GM19240 (cell line): Measurements from ENCODE around the gene MYF6.

Source experiments
- DNase-seq: peaks from one replicate; pipeline ENCODE4 v3.0.0; 2011; ENCODE audit warnings: low spot score; ENCODE audit not compliant: insufficient read length

MYF6 gene

DNA sequence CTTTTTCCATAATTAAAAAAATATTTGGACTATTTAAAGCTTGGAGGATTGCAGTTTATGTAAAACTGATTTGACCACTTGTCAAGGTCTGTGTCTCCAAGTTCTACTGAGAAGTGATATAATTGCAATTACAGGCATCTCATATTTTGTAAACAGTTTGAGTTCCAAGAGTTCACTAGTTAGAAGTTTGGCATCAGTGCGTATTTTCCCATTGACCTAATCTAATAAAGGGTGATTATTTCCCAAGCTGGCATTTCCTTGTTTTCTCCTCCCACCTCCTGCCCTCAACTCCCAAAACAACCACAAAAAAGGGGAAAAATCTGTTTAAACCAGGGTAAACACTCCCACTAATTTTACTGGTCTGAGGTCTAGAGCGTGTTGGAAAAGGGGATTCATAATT is 3.0 kb upstream of the MYF6 start:
- DNase-seq, result no peak

DNA sequence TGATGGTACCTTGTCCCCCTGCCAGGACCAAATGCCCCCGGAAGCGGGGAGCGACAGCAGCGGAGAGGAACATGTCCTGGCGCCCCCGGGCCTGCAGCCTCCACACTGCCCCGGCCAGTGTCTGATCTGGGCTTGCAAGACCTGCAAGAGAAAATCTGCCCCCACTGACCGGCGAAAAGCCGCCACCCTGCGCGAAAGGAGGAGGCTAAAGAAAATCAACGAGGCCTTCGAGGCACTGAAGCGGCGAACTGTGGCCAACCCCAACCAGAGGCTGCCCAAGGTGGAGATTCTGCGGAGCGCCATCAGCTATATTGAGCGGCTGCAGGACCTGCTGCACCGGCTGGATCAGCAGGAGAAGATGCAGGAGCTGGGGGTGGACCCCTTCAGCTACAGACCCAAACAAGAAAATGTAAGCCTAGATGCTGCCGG is 410 bp downstream of the MYF6 start:
- DNase-seq, result no peak

DNA sequence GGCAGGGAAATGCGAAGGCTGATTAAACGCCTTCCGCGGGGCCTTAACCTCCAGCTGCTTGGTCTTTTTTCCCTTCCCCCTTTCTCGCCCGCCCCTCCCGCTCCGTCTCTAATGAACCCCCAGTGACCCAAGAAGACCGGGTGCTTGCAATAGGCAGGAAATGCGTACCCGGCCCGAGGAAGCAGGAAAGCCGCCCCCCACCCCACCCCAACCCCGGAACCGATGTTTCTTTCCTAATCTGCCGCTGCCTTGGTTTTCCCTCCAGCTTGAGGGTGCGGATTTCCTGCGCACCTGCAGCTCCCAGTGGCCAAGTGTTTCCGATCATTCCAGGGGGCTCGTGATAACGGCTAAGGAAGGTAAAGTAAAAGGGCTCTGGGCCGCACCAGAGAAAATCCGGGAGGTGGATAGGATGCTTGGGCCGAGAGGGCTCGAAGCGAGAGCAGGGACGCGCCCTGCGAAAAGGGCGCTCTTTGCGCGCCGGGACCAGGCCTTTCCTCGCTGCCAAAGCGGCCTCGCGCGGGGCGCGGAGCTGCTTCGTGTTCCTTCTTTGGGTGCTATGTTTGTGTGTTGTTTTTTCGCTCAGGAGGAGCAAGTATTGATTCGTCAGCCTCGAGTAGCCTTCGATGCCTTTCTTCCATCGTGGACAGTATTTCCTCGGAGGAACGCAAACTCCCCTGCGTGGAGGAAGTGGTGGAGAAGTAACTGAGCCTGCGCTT is 983 bp downstream of the MYF6 start:
- DNase-seq, result no peak

DNA sequence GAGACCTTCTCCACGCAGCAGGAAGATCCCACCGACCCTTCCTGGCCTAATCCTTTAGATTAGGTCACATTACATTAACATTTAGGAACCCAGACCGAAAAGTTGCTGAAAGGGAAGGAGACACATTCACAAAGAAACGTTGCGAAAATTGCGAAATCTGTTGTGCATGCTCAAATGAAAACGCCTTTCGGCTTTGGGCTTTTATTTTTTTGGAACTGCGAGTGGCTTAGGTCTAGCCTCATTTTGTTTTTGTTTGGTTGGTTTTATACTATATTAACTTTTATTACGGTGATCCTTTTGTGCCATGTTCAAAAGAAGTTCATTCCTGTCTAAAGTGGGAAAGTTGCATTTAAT is 1.5 kb downstream of the MYF6 start:
- no peak for DNase-seq

DNA sequence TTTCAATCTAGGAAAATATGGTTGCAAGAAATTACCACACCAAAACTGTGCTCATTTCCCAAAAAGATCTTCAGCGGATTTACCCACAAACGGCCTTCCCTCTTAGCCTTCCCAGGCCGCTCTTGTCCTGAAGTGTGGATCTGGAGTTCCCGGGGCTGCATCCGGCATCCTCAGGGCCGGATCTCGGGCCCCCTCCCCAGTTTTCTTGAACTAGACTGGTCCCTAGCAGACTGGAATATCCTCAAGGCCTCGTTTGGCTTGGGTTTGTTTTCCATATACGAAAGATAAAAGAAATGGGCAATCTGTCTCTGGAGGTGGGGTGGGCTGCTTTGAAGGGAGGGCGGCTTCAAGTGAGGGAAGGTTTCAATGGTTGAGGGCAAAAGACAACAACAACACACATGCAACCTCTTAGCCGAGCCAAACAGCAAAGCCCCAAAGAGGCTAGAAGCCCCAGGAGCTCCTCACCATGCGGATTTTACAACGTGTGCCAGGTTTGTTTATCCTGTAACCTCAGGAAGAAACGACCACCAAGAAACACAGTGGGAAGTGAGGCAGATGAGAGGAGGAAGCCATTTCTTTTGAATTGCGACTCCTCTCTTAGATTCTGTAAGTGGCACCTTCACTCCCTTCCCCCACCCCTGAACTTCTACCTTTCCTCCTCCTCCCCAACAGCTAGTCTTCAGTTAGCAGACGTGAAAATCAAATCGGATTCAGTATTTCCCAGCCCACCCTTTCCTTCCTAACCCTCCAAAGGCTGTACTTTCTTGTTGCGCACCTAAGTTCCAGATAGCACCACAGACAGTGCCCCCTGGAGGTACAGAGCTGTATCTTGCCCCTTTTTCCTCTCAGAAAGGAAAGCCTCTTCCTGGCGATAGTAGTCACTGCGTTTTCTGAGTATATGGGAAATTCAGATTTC is 2.6 kb downstream of the MYF6 start:
- DNase-seq, result no peak

DNA sequence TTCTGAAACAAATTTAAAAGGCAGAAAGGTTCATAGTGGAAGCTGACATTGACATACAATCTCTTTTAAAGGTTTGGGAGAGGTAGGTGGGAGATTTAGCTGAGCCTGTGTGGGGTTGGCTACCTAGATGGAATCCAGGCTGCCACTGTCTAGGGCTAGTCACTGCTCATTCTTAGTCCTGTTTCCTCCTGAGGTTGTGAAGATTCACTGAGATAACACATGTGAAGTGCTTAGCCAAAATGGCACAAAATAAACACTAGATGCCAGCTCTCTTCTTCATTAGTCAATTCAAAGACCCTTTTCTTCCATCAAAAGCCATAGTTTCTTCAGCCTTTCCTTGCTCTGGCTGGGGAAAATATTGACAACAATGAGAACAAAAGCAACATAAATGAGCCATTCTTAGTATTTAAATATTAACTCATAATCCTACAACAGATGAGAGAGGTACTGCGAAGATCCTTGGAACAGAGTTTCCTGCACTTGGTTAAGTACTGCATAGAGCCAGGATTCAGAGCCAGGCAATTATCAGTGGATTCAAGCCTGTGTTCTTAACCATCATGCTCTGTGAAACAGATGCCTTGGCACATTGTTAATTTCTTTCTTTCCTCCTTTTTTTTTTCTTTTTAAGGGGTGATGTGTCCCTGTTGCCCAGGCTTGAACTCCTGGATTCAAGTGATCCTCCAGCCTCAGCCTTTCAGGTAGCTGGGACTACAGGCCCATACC is 3.5 kb downstream of the MYF6 start:
- no peak for DNase-seq

DNA sequence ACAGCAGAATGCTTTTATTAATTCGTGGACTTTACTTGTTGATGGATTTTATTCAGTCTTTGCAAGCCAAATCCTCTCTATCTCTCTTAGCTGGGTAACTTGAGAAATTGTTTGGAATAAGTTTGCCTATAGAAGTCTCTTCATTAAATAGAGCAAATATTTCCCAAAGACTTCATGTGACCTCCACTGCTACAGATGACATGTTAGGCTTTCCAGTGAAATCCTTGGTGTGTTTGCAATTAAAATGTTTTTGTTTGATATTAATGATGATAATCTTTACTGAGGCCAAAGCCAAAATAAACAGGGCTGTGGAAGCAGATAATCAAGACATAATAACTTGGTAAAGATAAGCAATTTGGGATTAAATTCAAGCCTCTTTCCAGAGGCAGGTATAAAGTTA is 4.4 kb downstream of the MYF6 start:
- no peak for DNase-seq

DNA sequence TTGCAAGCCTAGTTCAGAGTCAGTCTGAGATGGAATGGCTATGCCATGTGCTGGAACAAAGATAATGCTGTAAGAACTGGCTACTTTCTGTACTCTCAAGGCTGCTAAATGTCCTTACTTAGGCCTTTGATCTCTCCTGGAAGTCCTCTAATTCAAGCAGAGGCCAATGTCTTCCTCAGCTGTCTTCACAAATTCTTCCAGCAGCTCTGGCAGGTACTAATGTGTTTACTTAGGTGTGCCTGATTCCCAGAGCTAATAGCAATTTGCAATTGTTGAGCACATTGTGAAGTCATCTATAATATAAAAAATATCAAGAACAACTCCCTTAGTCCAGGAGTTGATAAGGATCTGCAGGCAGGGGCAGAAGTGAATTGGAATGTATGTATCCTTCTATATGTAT is 5.4 kb downstream of the MYF6 start:
- DNase-seq, result no peak

DNA sequence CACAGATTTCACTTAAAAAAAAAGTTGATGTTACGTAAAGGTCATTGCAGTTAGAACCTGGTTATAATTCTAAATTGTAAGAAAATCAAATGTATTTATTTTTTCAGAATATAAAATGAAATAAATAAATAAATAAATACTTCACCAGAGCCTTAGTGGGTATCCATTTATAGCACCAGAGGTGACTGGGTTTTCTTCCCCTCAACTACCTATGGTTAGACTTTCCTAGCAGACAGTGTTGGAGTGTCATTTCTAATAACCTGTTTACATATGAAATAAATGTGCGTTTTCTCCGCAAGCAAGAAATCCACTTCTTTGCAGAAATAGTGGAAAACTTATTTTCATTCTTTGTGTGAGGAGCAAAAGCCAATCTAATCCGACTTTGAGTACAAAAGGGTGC is 6.0 kb downstream of the MYF6 start:
- DNase-seq, result no peak

DNA sequence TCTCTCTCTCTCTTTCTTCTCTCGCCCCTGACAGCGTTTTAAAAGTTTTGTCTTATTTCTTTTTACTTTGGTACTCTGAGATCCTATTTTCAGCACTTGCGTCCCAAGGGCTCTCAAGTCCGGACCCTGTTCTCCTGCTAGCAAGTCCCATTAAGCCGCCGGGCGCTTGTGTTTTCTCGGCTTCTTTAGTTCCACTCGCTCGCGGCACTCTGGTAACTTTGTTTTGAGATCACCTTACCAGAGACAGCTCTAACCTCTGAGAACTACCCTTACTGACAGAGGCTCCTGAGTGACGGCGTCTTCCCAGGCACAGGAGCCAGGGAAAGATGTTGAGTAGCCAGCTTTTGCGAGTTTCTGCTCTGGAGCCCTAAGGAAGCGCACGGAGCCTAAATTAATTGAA is 6.6 kb downstream of the MYF6 start:
- no peak for DNase-seq

DNA sequence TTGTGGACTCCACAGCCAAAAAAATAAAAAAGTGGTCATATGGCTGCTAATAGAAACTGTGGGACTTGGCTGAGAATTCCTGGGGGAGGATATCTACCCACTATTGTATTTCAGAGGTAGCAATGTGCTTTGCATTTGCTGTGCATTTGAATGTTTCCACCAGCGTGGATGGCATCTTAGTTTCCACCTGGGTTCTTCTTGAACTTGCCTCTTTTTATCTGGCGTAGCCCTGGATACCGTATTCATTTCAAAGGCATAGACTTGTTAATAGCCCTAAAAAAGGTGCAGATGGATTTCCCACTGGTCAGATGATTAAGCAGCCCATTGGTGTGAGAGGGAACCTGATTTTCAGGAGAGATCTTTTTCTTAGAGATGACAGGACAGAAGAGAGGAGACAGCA is 7.4 kb downstream of the MYF6 start:
- DNase-seq, result no peak

DNA sequence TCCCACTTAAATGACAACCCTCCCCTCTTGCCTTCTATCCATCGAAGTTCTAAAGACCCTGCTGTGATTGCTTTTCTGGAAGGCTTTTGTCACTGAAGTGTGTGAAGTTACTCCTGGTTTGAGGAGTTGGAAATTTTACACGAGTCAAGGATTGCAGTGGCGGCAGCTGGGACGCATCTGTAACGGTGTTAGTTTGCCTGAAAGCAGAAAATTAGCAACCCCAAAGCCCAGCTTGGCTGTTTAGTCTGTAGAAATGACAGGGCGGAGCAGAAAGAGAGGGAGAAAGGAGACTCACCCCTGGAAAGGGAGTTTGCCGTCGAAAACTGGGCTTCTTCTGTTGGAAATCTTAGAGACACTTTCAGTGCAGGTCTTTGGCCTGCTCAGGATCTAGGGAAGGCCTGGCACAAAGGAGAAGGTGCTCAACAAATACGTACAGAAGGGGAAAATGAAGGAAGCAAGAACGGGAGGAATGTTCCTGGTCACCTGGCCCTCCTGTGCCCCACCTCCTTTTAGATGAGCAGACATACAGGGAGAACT is 8.3 kb downstream of the MYF6 start:
- no peak for DNase-seq

DNA sequence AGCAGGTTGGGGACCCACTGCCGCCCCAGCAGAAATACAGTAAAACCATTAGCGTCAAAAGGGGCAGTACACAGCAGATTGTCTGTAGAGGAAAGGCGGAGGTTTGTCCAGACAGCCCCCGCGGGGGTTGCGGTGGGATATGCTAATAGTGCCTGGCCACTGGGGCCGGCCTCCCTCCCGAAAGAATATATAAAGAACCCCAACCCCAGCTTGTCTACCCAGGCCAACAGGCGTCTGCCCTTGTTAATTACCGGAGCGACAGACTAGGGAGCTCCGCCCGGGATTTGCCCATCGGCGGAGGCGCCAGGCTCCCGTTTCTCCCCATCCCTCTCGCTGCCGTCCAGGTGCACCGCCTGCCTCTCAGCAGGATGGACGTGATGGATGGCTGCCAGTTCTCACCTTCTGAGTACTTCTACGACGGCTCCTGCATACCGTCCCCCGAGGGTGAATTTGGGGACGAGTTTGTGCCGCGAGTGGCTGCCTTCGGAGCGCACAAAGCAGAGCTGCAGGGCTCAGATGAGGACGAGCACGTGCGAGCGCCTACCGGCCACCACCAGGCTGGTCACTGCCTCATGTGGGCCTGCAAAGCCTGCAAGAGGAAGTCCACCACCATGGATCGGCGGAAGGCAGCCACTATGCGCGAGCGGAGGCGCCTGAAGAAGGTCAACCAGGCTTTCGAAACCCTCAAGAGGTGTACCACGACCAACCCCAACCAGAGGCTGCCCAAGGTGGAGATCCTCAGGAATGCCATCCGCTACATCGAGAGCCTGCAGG is 9.4 kb downstream of the MYF6 start, which contains the start of gene MYF5:
TSS of gene MYF5 (plus strand) at position 217 of the 774 bp plus-strand sequence. CDS start at position 369, 152 bp downstream.
- no peak for DNase-seq

DNA sequence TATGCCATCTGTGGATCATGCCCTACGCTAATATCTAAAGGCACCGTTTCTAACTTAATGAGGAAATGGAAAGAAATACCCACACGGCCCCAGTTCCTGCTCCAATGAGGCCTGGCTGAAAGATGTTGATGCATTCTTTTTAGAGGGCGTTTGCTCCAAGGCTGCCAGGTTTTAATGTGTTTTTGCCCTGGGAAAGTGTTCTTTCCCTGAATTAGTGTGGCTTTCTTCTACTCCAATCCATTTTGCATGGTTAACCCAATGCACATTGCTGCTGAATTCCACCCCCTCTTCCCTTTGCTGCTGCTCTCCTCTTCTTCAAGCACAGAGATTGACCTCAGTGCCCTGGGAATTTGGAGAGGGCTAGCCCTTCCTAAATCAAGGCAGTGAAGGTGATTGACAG is 10.4 kb downstream of the MYF6 start:
- DNase-seq, result no peak

DNA sequence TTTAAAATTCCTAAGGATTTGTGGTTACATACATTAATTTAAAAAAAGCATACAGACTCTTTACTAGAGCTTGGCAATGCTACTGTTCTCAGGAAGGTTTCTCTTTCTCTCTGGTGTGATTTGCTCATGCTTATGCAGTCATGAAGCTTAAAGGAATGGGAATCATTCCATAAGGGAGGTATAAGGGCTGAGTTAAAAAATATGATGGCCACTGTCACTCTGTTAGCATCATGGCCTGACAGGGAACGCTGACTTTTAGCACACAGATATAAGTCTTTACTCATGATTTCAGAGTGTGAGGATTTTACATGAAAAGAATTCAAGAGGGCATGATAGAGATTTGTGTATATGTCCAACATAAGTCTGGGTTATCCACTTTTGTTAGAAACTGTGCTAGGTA is 13.1 kb downstream of the MYF6 start:
- DNase-seq, result no peak

DNA sequence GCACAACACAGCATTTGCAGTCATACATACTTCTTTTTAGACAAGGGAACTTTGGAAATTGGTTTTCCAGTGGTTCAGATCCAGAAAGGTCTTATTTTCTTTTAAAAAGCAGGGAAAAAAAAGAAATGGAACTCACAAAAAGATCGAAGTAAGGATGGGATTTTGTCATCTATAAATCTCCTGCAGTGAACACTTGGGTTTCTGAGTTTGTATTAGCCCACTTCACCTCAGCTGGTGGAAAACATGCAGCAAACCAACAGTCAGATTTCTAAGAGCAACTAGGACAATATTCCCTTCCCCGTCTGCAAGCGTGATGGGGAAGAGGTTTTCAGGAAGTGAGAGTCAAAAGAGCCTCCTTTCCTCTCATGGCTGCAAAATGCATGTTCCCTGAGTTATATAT is 13.9 kb downstream of the MYF6 start:
- no peak for DNase-seq

DNA sequence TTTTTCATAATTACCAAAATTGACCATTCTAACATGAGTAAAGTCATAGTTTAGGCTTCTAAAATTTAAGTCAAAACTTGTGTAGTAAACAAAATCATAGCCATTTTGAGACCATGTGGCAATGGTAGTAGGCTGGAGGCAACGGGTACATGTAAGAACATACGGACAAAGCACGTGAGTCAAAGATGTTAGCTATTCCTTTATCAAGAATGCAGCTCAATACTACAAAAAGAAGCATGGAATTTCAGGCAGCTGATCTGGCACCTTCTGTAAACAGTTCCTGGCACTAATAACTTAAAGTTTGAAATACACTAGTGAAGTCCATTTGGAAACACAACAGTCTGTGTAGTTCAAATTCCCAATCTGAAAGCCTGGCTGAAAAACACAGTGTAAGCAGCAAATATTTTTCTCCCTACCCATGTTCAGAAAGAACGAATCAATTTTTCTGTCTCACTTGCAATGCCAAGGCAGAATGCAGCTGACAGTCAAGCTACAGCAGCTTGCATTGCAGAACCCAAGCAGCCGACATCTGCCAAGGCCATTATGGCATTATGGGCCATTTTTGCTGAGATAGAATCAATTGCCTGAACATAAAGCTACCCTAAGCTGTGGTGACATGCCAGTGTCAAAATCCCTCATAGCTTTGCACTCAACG is 38.5 kb downstream of the MYF6 start:
- DNase-seq, result no peak

DNA sequence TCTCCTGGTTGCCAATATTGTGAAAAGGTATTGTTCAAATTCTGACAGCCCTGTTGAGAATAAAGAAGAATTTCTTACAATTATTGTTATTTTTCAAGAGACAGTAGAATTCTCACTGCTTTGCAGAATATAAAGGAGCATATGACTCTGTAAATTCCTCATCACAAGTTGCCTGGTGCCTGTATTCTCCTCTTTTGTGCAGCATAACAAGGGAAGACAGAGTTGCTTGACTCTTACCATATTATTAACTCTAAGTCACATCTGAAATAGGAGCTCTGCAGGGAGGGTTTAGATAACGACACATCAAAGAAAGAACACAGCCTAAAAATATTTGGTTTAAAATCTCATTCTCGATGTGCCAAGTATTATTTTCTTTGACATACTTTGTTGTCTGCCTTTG is 40.4 kb downstream of the MYF6 start:
- DNase-seq, result no peak

DNA sequence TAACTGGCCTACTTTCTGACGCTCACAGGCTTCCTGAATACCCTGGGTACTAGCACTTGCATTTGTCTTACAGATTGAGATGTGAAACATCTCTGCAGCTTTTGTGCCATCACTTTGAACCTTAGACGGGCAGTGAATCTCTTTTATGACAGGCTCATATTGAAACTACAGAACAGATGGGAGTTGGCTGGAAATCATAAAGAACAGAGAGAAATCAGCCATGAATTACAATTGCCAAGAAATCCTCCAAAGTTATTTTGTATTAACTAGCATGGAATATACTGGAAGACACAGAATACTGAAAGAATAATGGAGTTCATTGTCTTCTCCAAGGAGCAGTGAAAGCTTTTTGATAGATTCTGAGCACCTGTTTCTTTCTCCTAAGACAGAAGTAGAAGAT is 42.0 kb downstream of the MYF6 start:
- no peak for DNase-seq

DNA sequence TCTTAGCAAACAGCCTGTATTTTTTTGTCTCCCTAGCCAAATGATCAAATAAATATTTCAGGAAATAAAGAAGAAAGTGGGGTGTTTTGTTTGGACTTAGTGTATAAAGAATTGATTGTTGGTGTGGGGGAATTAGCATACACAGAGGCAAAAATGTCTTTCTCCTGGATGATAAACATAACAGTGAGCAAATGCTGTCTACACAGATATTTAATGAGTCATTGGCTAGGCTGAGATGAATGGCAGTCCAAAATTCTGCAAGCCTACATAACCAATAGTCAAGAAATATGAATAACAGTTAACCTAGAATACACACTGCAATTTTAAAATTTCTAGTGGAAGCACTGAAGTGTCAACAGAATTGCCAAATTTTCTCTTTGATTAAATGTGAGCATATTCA is 45.0 kb downstream of the MYF6 start:
- no peak for DNase-seq

DNA sequence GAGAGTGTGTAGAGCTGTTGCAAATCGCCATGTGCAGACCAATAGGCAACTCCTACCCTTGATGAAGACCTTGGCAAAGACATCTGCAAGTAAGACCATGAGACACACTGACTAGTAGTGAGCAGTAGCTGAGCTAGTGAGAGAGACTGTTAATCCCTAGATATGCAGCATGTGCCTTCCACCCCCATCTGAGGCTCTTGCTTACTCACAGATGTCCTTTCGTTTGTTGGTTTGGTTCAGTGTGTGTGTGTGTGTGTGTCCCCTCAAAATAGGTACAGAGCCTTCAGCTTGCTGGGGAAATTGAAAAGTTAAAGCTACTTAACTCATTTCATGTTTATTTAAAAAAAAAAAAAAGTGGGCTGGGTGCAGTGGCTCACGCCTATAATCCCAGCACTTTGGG is 46.8 kb downstream of the MYF6 start:
- DNase-seq, result no peak
